Dermis microvascular lymphatic vessel endothelial cell (primary cell): Measurements from ENCODE around the gene PAK1IP1. TPM values are rescaled to one million over a fixed set of nuclear protein-coding genes. Genes with fewer than 3 reads are reported as not detected.
A peak's percentile ranks its signal among the peaks of the same experiment; 100 is the strongest.
"Not testable (repeated sequence)": the region's sequence is repeated elsewhere in the genome, so short reads cannot be mapped to it uniquely, and the experiment has no call there.

Experiments used
- DNase-seq, 2 donors: peaks; one replicate each; pipeline versions ENCODE4 v3.0.0 to v3.0.0-alpha.2; 2010; ENCODE audit warnings: low read depth in 2 of 2
- total RNA-seq: library from RNA; depleted of rRNA; stranded (reverse); fragments of >200 nt; gene quantifications from 2 replicates; pipeline ENCODE4 v1.2.1, GENCODE V29; 2014

The PAK1IP1 gene
- total RNA-seq, 1 donor from 2014 or later: 10.1 TPM

- DNase-seq: no peak
These were observed 45.3 kb downstream of the PAK1IP1 start for GRCh38 chr6:10740061-10740460.

- DNase-seq: not testable (repeated sequence)
These were observed 46.9 kb downstream of the PAK1IP1 start for GRCh38 chr6:10741643-10742042.

GRCh38 chr6:10742251-10742650 is 47.5 kb downstream of the PAK1IP1 start:
- no peak for DNase-seq

GRCh38 chr6:10743515-10743914 is 48.7 kb downstream of the PAK1IP1 start:
- DNase-seq: no peak

GRCh38 chr6:10745116-10745515 is 50.3 kb downstream of the PAK1IP1 start:
- DNase-seq: no peak

GRCh38 chr6:10746915-10747250 is 52.1 kb downstream of the PAK1IP1 start:
- DNase-seq: no peak

GRCh38 chr6:10747251-10747972 is 52.6 kb downstream of the PAK1IP1 start, which contains the start of gene TMEM14B:
TSS of gene TMEM14B (plus strand) at chr6:10747805. CDS start at chr6:10749246, 1,441 bp downstream.
- peak; percentile 88 to 97 for DNase-seq

GRCh38 chr6:10749734-10750133 is 55.0 kb downstream of the PAK1IP1 start:
- no peak for DNase-seq

- DNase-seq: not testable (repeated sequence)
These were observed 55.8 kb downstream of the PAK1IP1 start for GRCh38 chr6:10750568-10750967.

GRCh38 chr6:10751757-10752156 is 57.0 kb downstream of the PAK1IP1 start:
- not testable (repeated sequence) for DNase-seq

GRCh38 chr6:10756085-10756484 is 61.3 kb downstream of the PAK1IP1 start:
- DNase-seq: no peak

Other genes starting within 250 kb of the PAK1IP1 start
- gene GCNT2, start 173.6 kb upstream of the PAK1IP1 start, total RNA-seq: 46.5 and 57.8 TPM in 2 replicates
- gene C6orf52, start 356 bp upstream of the PAK1IP1 start, total RNA-seq: 0.25 and 0.77 TPM in 2 replicates
- 76.4 and 93.6 TPM in 2 replicates for gene TMEM14C, start 28.1 kb downstream of the PAK1IP1 start, total RNA-seq
- gene TMEM14B, start 52.8 kb downstream of the PAK1IP1 start, total RNA-seq: 45.3 and 55.5 TPM in 2 replicates
- gene MAK, start 143.6 kb downstream of the PAK1IP1 start, total RNA-seq: not detected in 2 replicates
- gene GCM2, start 187.1 kb downstream of the PAK1IP1 start, total RNA-seq: not detected in 2 replicates
- gene SYCP2L, start 192.1 kb downstream of the PAK1IP1 start, total RNA-seq: not detected in 2 replicates